SU-DHL-6 (cell line): ENCODE data around the gene FBXL12.
"Not testable (repeated sequence)": the region's sequence is repeated elsewhere in the genome, so short reads cannot be mapped to it uniquely, and the experiment has no call there.

ENCODE experiments used
- H2AFZ ChIP-seq: fragments of 200-600 bp; sonication (generic); 2 replicates; pipeline ENCODE4 v1.6.1; 2014; ENCODE audit warnings: low read depth, mild to moderate bottlenecking, moderate library complexity, mixed read lengths, antibody characterized with exemption, low read length; ENCODE audit not compliant: severe bottlenecking
- H3F3A ChIP-seq: fragments of 200-600 bp; shearing (Covaris generic); 2 replicates; pipeline ENCODE4 v1.6.0; 2016; ENCODE audit warnings: antibody characterized with exemption, mild to moderate bottlenecking; ENCODE audit not compliant: insufficient read depth
- H3K27ac ChIP-seq: fragments of 200-600 bp; sonication (generic); 2 replicates; pipeline ENCODE4 v1.5.1; 2016; ENCODE audit warnings: low read depth, mild to moderate bottlenecking, low read length, moderate library complexity, mixed read lengths
- H3K27me3 ChIP-seq: fragments of 200-600 bp; sonication (generic), shearing (Covaris generic); 2 replicates; pipeline ENCODE4 v1.6.0; 2014; ENCODE audit warnings: mild to moderate bottlenecking, low read length
- H3K36me3 ChIP-seq: fragments of 200-600 bp; sonication (generic); 2 replicates; pipeline ENCODE4 v1.6.1; 2014; ENCODE audit warnings: mild to moderate bottlenecking, low read length, mixed read lengths
- H3K4me2 ChIP-seq: fragments of 300-600, 200-600 bp; shearing (Covaris generic), sonication (generic); 2 replicates; pipeline ENCODE4 v1.6.0; 2014; ENCODE audit warnings: low read length, low read depth, mild to moderate bottlenecking; ENCODE audit not compliant: poor library complexity, severe bottlenecking
- H3K4me3 ChIP-seq: fragments of 200-600 bp; sonication (generic); 2 replicates; pipeline ENCODE4 v1.5.1; 2014; ENCODE audit warnings: antibody characterized with exemption, low read length, mild to moderate bottlenecking, mixed read lengths; ENCODE audit not compliant: insufficient read depth, poor library complexity, severe bottlenecking
- H3K79me2 ChIP-seq: fragments of 200-600 bp; sonication (generic); 2 replicates; pipeline ENCODE4 v1.6.1; 2014; ENCODE audit warnings: mild to moderate bottlenecking, low read length, moderate library complexity; ENCODE audit not compliant: insufficient read depth
- H3K9ac ChIP-seq: fragments of 200-600 bp; sonication (generic); 2 replicates; pipeline ENCODE4 v1.7.0; 2014; ENCODE audit warnings: mild to moderate bottlenecking, low read length
- H3K9me2 ChIP-seq: fragments of 200-600 bp; sonication (generic); replicated peaks from 2 replicates; pipeline ENCODE4 v1.6.1; 2014; ENCODE audit warnings: low read length; ENCODE audit not compliant: insufficient read depth
- H3K9me3 ChIP-seq: fragments of 200-600 bp; sonication (generic); 2 replicates; pipeline ENCODE4 v1.6.1; 2014; ENCODE audit warnings: low read length, mixed read lengths; ENCODE audit not compliant: insufficient read depth
- H4K20me1 ChIP-seq: fragments of 200-600 bp; sonication (generic); 2 replicates; pipeline ENCODE4 v1.6.1; 2014; ENCODE audit warnings: low read depth, mild to moderate bottlenecking, antibody characterized with exemption, low read length, moderate library complexity, mixed read lengths
- EZH2phosphoT487 ChIP-seq: fragments of 200-600 bp; sonication (generic), shearing (Covaris generic); conservative IDR thresholded peaks from 2 replicates; pipeline ENCODE4 v1.6.1; 2018; ENCODE audit warnings: mild to moderate bottlenecking, antibody characterized with exemption, low read length, moderate library complexity, mixed read lengths
- TF ChIP-seq, protein P1 (sequence below): fragments of 200-600 bp; sonication (generic); IDR thresholded peaks from one replicate; pipeline ENCODE4 v1.5.1; 2017; ENCODE audit warnings: antibody characterized with exemption, mild to moderate bottlenecking, low read length, moderate library complexity; ENCODE audit not compliant: insufficient read depth, poor library complexity, severe bottlenecking

FBXL12 gene

DNA sequence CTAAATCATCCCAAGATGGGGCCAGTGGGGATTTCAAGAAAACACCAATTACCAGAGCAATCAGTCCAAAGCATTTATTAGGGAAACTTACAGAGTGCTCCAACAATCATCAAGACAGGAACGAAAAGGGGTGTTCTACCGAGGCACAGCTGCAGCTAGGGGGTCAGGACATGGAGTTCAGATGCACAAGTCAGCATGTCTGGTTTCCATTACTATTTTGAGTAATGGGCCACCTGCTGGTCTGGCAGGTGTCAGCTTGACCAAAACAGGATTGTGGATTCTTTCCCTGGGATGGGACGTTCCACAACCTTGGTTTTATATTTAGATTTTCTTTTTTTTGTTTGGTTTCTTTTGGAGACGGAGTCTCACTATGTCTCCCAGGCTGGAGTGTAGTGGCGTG lies 4.9 kb upstream of the FBXL12 start:
- Histone ChIP-seq H3K27me3 (no peaks in the 10 kb centered on the region), H3K27ac (no peak overlapping the region), H3K9ac (no peak overlapping the region), H3K4me3 (no peak overlapping the region), H3K4me2 (no peak overlapping the region), H2AFZ (no peak overlapping the region), H4K20me1 (no peaks in the 10 kb centered on the region), H3F3A (no peaks in the 10 kb centered on the region; the same call in 1 of the 2 replicates), H3K36me3 (no peaks in the 10 kb centered on the region), H3K9me3 (no peaks in the 10 kb centered on the region), H3K79me2 (peaks cover 32% of the 10 kb centered on the region), H3K9me2 (no peaks in the 10 kb centered on the region)
- TF ChIP-seq EZH2phosphoT487: no peak

DNA sequence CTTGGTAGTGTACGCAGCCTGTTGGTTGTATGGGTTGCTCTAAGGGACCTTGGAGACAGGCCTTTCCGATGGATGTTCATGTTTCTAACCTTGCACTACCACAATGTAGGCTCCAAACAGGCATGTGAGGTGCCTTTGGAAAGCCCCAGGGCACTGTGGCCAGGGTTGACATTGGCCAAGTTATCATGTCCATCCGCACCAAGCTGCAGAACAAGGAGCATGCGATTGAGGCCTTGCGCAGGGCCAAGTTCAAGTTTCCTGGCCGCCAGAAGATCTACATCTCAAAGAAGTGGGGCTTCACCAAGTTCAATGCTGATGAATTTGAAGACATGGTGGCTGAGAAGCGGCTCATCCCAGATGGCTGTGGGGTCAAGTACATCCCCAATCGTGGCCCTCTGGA lies 1.2 kb upstream of the FBXL12 start:
- not testable (repeated sequence) for H3K9me2 ChIP-seq, H3K9me3 ChIP-seq, H3F3A ChIP-seq, H3K27me3 ChIP-seq, H4K20me1 ChIP-seq
- H3K9ac ChIP-seq: peak overlapping the region; percentile 43
- H3K4me2 ChIP-seq: peak overlapping the region; percentile 85
- H3K27ac ChIP-seq: 0 out of 2 replicates have a peak overlapping the region, but pooled peaks have one; percentile 42
- H3K36me3 ChIP-seq: peaks cover 15% of the 10 kb centered on the region; the same call in 1 of the 2 replicates
- peak overlapping the region; percentile 54 for H3K4me3 ChIP-seq
- H3K79me2 ChIP-seq: peaks cover 35% of the 10 kb centered on the region
- H2AFZ ChIP-seq: peak overlapping the region; percentile 31

DNA sequence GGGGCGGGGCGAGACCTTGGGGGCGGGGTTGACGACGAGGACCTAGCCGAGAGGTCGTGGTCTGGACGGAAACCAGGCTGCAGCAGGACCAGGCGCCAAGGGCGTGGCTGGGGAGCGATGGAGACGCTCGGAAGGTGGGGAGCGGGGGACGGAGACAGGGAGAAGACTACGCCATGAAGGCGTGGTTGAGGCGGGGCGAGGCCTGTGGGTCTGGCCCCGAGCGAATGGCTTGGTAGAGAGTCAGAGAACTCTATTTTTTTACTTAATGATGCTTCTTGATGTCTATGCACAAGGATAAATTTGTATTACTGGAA lies 674 bp upstream of the FBXL12 start:
- peak overlapping the region; percentile 43 for H3K9ac ChIP-seq
- H3K27me3 ChIP-seq: no peaks in the 10 kb centered on the region
- H3K79me2 ChIP-seq: peaks cover 35% of the 10 kb centered on the region
- H2AFZ ChIP-seq: peak overlapping the region; percentile 31
- no peaks in the 10 kb centered on the region for H4K20me1 ChIP-seq
- no peaks in the 10 kb centered on the region; the same call in 1 of the 2 replicates for H3F3A ChIP-seq
- H3K9me2 ChIP-seq: no peaks in the 10 kb centered on the region
- peaks cover 8% of the 10 kb centered on the region; the same call in 1 of the 2 replicates for H3K9me3 ChIP-seq
- peak overlapping the region; percentile 85 for H3K4me2 ChIP-seq
- peak overlapping the region; percentile 54 for H3K4me3 ChIP-seq
- peak overlapping the region; percentile 42; the same call in 1 of the 2 replicates for H3K27ac ChIP-seq
- TF ChIP-seq EZH2phosphoT487: no peak
- TF ChIP-seq, protein P1, sequence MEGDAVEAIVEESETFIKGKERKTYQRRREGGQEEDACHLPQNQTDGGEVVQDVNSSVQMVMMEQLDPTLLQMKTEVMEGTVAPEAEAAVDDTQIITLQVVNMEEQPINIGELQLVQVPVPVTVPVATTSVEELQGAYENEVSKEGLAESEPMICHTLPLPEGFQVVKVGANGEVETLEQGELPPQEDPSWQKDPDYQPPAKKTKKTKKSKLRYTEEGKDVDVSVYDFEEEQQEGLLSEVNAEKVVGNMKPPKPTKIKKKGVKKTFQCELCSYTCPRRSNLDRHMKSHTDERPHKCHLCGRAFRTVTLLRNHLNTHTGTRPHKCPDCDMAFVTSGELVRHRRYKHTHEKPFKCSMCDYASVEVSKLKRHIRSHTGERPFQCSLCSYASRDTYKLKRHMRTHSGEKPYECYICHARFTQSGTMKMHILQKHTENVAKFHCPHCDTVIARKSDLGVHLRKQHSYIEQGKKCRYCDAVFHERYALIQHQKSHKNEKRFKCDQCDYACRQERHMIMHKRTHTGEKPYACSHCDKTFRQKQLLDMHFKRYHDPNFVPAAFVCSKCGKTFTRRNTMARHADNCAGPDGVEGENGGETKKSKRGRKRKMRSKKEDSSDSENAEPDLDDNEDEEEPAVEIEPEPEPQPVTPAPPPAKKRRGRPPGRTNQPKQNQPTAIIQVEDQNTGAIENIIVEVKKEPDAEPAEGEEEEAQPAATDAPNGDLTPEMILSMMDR: no peak
- peaks cover 15% of the 10 kb centered on the region; the same call in 1 of the 2 replicates for H3K36me3 ChIP-seq

DNA sequence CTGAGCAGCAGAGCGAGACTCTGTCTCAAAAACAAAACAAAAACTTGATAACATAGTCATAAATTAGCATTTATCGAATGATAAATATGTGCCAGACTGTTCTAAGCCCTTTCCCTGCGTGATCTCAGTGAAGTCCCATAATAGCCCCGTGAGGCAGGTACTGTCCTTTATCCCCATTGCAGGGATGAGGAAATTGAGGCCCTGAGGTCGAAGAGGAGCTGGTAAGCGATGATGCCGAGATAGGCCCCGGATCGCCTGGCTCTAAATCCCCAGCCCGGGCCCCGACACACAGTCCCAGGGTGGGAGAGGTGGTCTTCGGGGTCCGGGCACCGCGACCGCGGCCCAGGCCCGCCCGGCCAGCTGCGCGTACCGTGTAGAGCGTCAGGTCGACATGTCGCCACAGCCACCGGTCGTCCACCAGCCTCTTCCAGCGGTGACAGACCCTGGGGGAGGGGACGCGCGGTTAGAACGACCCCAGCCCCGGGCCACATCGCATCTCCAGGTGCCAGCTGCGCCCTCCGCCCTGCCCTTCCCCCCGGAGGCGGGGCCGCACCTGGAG lies 625 bp downstream of the FBXL12 start:
- Histone ChIP-seq H3K27ac (peak overlapping the region; percentile 82), H3K9ac (peak overlapping the region; percentile 83), H3K4me3 (peak overlapping the region; percentile 92), H2AFZ (peak overlapping the region; percentile 91), H3K9me3 (peaks cover 8% of the 10 kb centered on the region; the same call in 1 of the 2 replicates), H3K79me2 (peaks cover 38% of the 10 kb centered on the region), H4K20me1 (no peaks in the 10 kb centered on the region), H3K9me2 (no peaks in the 10 kb centered on the region), H3K27me3 (no peaks in the 10 kb centered on the region), H3K36me3 (peaks cover 15% of the 10 kb centered on the region; the same call in 1 of the 2 replicates), H3K4me2 (peak overlapping the region; percentile 74), H3F3A (no peaks in the 10 kb centered on the region; the same call in 1 of the 2 replicates)
- no peak for TF ChIP-seq EZH2phosphoT487
- TF ChIP-seq, protein P1: no peak
